GM19468 (cell line): ENCODE results near the gene CERK.

Experiments
- ATAC-seq: cut with Tn5 transposase; IDR thresholded peaks from one replicate; pipeline ENCODE4 v1.9.1; 2021; ENCODE audit warnings: mild to moderate bottlenecking, moderate library complexity, moderate number of reproducible peaks; ENCODE audit not compliant: unreplicated experiment; ENCODE audit errors: extremely low read depth

Gene CERK

DNA sequence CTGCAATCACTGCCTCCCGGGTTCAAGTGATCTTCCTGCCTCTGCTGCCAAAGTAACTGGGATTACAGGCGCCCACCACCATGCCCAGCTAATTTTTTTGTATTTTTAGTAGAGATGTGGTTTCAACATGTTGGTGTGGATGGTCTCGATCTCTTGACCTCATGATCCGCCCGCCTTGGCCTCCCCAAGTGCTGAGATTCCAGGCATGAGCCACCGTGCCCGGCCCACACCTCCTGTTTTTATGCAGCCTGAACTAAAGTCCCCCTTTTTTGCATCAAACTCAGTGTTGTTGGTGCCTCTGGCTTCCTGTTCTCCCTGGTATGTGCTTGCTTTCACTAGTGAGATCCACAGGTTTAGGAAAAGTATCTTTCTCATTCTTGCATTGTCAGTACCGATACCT is 28.6 kb upstream of the CERK start:
- ATAC-seq: no peak

DNA sequence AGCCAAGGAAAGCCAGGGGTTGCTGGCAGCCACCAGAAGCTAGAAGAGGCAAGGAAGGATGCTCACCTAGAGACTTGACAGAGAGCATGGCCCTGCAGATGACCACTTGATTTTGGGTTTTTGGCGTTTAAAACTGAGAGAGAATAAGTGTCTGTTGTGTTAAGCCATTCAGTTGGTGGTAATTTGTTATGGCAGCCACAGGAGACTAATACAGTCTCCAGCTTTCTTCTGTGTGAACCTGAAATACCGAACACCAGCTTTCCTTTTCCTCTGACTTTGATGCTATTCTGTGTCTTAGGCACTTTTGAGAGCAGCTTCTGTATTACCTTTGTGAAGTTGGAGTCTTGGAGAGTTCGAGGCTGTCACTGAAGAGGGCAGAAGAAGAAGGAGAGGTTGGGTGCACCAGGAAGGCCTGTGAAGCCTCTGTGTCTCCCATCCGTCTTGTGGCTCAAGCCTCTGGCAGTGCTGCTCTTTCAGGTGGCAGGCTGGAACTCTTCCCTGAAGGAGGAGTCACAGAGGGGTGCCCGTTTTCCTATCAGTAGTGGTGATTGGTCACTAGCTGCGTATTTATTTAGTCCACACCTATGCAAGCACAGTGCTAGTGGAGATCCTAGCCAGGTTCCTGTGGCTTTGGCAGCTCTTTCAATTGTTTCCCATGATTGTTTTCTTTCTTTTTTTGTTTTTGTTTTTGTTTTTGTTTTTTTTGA is 26.9 kb upstream of the CERK start:
- ATAC-seq: no peak

DNA sequence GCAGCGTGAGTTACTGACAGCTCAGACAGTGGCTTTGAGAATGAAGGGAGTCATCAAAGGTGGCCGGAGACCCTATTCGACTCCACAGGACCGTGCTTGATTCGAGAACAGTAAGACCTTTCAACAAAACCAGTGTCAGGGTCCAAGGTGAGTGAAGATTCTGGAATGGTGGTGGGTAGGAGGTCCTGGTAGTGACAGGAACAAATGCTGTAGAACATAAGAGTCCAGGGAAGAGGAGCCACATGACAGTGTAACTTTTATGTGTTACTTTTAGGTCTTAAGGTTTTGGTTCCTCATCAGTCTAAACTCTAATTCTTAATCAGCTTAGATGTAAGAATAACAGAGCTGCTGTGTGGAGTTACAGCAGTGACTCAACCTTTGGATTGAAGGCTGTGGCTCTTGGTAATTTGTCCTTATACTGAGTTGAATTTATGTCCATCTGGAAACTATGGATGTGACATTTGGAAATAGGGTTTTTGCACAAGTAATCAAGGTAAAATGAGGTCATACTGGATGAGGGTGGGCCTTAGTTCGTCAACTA is 26.2 kb upstream of the CERK start:
- ATAC-seq: no peak

DNA sequence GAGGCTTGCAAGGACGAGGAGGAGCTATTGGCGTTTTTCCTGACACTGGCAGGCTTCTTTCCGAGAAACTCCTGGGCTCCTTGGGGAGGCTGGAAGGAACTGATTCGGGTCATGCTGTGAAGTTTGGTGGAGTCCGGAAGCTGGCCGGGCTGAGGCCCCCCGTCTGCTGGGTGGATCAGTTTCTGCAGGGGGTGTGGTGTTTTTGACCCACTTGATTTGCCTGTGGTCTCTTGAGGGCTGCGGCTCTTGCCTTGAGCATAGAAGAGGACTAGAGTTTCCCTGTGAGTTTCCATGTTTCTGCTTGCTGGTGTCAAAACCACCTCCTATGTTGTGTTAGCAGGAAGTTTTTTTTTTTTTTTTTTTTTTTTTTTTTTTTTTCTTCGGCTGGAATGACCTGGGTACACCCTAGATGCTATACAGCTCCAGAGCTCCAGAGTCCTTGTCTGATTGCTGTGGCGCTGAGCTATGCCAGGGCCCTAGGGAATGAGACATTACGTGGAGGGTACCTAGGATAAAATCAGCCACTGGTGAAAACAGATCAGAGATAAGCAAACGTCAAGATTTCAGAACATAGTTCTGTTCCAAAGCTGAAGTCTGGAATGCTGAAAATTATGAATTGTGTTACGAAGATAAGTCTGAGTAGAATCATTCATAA is 25.1 kb upstream of the CERK start:
- no peak for ATAC-seq

DNA sequence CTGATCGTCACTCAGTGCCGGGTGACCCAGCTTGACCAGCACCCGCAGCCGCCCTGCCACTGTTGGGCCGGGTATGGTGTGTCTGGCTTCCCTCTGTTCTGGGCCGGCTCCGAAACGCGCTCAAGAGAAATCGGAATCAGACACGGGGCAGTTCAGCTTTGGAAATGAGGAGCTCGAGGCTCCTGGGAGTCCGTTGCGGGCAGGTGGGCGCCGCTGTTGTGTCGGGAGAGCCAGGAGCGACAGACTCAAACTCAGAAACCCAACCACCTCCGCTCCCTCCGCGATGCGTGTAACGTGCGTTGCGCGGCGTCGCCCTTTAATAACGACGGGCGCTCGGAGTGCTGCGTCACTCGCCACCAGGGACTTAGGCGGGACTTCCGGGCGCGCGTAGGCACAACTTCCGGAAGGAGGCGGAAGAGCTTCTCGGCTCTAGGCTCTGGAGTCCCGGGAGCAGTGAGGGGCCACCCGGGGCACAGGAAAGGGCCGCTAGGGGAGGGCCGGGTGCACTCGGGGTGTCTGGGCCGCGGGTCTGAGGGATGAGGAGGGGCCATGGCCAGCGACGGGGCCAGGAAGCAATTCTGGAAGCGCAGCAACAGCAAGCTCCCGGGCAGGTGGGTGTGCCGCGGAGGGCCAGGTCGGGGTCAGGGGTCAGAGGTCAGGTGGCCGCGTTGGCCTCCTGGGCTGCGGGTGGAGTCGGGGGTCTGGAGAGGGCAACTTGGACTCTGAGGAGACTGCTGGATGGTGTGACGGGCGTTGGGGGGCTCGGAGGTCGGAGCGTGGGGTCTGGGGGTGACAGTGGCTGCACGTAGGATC is 24.4 kb upstream of the CERK start, which contains the start of gene TBC1D22A:
TBC1D22A (plus strand) TSS at position 413 of the 813 bp plus-strand sequence; CDS start at position 550, 137 bp downstream.
- no peak for ATAC-seq

DNA sequence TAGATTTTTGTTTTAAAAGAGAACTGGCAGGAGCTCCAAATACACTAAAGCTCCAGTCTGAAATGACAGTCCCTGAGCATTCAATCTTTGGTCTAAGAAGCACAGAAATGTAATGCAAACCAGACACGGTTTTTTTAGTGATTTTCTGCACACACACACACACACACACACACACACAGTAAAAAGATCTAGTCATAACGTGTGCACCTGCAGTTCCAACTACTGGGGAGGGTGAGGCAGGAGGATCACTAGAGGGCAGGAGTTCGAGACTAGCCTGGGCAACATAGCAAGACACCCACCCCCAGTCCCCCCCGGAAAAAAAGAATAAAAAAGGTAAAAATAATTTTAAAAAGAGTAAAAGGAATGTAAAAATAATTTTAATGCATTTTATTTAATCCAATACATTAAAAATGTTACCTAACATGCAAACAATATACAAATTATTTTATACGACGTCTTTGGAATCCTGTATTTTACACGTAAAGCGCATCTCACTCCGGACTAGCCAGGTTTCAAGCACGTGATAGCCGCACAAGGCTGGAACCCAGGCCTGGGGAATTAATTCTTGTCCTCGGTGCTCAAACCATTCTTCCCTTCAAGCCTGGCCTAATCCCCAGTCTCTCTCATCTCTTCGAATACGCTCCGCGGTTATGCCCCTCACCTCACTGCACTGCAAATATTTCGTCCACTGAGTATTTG is 23.6 kb upstream of the CERK start:
- no peak for ATAC-seq

DNA sequence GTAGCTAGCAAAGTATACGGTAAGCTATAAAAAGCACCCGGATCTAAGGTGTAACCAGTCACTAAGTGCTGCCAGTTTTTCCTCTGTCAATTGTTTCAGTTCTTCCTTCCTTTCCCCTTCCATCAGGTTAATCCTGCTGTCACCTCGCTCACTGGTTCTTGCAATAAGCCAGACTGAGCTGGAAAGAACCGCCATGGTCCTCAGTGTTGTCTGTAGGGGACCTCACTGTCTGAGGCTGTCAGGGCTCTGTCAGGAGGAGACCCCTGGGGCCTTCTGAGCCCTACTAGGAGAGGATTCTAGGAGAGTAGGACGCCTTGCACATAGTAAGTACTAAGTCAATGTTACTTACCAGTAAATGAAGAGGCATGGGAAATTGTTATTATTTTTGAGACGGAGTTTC is 23.0 kb upstream of the CERK start:
- ATAC-seq: no peak

DNA sequence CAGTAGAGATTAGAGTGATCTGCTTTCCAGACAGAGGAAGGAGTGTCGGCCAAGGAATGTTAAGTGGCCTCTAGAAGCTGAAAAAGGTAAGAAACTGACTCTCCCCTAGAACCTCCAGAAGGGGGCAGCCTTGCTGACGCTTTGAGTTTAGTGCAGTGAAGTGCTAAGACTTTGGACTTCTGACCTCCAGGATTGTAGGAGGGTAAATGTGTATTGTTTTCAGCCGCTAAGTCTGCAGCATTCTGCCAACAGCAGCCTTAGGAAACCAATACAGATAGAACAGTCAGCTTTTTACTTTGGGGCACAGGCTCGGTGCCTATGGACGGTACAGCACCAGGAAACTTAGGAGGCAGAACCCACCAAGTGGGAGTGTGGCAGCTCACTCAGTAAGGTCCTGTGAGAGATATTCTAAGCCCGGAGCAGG is 20.8 kb upstream of the CERK start:
- no peak for ATAC-seq

DNA sequence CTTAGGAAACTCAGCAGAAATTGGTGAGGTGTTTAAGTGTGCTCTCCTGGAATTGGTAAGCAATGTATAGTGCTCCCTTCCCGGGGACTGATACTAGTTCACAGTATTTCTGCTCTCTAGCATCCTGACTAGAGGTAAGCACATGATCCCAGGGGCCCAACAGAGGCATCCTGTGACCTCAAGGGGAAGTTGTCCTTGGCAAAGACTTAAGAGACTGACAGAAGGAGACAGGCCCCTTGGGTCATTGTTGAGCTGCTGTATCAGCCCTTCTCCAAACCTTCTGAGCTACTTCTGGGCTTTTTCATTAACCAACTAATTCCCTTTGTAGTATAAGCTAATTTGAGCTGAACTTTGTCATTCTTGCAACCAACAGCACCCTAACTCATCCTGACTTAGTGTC is 20.1 kb upstream of the CERK start:
- no peak for ATAC-seq

DNA sequence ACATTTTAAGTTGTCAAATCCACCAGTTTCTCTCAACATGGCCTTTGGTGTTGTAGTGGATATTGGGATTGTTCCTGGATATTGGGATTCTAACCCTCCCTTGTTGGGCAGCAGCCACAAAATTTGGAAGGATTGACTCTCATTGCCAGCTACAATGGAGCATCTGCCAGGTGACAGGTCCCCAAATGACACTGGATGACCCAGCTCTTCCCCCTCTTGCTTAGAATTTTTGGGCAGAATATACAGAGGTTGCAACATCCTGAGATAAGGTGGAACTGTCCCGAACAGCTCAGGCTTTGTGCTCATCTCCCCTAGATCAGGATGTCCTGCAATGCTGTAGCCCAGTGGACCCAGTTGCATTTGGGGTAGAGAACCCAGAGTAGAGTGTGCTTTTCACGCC is 19.1 kb upstream of the CERK start:
- ATAC-seq: no peak

DNA sequence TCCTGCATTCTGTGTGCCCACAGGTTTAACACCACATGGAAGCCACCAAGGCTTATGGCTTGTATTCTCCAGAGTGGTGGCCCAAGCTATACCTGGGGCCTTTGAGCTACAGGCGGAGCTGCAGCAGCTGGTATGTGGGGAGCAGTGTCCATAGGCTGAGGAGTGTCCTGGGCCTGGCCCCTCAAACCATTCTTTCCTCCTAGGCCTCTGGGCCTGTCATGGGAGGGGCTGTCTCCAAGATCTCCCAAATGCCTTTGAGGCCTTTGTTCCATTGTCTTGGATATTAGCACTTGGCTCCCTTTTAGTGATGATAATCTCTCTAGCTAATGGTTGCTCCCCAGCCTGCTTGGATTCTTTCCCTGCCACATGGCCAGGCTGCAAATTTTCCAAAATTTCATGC is 18.0 kb upstream of the CERK start:
- ATAC-seq: no peak

DNA sequence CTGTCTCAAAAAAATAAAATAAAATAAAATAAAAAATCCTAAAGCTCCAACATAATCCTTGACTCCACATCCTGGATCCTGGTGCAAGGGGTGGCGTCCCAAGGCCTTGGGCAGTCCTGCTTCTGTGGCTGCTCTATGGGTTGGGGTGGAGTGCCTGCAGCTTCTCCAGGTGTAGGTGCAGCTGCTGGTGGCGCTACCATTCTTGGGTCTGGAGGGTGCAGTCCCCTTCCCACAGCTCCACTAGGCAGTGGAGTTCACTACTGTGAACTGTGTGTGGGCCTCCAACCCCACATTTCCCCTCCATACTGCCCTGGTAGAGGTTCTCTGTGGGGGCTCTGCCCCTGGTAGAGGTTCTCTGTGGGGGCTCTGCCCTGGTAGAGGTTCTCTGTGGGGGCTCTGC is 17.5 kb upstream of the CERK start:
- ATAC-seq: no peak

DNA sequence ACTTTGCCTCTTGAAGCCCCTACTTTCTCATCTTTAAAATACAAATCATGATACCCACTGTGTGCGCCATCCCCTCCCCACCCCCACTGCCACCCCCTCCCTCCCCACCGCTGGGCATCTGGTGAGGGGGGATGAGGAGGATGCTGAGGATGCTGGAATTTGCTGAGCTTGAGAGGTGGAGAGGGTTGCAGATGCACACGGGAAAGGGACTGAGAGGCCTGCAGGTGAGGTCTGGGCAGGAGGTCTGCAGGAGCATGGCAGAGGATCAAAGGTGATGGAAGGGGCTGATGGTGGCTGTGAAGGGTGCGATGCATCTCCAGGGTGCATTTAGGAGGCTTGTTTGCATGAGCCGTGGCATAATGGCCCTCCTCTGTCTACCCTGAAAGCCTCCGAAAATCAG is 16.8 kb upstream of the CERK start:
- no peak for ATAC-seq

DNA sequence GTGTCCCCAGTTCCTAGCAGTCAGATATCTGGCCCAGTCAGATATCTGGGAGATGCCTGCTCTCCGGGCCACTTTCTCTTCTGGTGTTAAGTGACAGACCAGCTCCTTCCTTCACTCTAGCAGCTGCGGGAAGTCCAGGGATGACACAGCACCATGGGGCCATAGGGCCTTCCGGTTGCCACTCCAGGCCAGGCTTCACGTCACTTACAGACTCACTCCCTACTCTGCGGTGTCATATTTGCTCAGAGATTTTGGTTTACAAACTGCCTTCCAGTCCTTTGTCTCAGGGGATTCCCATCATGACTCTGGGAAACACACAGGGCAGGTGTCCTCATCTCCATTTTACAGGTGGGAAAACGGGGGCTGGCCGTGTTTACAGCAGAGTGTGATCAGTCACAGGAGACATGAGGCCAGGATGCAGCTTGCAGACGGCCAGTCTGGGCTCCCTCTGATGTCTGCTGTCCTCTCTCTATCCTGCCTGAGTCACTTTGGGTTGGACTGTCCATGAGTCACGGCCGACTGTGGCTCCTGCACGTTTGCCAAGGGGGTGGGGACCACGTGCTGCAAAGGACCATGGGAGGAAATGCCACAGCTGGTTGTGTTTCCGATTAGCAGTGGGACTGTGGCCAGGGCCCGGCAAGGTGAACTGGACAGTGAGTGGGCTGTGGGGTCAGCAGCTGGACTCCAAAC is 16.2 kb upstream of the CERK start:
- ATAC-seq: no peak

DNA sequence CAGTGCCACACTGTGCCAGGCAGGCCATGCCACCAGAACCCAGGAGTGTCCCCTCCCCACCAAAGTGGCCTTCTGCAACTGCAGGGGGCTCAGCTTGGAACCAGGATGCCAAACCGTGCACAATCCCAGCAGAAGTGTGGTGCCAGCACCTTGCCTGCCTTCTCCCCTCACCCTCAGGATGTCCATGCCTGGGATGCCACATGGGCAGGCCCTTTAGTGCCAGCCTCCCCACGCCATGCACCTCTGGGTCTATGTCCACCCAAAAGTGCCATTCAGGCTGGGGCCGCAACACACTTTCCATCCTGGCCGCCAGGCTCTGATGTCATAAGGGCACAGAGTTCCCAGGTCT is 15.7 kb upstream of the CERK start:
- ATAC-seq: no peak

DNA sequence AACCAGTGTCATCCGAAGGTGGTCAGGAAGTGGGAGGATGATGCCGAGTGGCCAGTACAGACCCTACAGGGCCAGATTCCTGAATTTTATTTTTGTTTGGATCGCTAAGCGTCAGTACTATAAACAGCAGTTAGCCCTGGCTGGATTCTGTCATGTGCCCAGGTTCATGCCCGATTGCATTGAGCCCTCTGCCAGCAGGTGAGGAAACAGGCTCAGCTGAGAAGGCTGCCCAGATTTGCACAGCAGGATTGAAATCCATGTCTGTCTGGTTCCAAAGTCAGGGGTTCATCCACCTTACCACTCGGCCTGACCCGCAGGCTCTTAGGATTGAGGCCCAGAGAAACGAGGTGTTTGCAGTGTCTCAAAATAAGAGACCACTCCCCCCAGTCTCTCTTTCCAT is 15.3 kb upstream of the CERK start:
- ATAC-seq: no peak

DNA sequence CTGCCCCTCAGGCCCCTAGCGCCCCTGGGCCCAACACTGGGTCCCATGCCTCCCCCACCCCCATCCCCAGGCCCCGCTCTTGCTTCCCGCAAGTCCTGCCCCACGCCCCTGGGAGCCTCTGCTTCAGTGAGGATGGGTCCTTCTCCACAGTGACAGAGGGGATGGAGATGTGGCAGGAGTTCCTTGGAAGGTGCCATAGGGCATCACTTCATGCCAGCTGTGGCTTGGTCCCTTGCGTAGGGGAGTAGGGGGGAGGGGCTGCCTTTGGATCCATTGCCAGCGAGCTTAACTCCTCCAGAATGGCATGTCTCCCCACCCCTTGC is 14.9 kb upstream of the CERK start:
- ATAC-seq: no peak

DNA sequence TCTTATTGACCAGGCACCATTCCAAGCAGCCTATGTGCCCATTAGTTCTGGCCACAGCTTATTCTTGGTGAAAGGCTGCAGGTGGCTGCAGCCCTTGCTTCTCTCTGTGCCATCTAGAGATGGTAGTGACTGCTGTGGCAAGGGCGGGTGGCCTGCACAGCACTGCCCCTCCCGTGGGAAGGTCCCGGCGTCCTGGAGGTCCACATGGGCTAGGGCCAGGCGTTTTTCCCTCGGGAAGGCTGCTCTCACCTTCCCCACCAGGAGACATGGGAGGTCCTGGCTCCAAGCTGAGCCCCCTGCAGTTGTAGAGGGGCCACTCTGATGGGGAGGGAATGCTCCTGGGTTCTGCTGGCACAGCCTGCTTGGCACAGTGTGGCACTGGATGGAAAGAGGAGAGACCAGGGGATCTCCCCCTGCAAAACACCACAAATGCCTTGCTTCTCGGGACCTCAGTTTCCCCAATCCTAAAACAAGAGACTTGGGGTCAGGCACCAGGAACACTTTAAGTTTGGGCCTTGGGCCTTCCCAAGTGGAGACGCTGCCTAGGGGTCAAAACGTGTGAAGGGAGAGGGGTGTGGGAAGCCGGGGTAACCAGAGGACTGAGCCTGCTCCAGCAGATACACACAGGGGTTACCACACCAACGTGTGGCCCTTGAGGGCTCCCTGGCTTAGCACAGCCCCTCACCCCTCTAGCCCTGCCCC is 14.4 kb upstream of the CERK start:
- ATAC-seq: no peak

DNA sequence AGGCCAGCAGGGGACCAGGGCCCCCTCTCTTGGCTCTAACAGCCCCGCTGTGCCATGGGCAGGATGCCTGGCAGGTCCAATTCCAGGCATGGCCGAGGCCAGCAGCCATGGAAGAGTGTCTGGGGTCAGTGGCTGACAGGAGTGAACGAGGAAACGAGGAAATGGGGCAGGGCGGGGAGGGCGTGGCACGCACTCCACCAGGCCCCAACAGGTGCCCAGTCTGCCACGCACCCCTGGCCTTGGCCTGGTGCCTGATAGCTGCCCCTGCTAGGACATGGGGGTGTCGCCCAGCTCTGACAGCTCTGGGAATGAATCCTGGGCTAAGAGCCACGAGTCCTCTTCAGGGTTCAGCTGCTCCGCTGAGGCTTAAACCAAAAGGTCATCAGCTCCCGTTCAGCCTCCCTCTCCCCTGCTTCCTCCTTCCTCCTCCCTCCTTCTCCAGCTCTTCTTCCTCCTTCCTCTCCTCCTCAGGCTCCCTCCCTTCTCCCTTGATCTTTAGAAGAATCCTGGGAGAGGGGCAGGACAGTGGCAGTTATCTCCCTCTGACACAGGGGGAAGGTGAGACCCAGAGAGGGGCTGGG is 12.9 kb upstream of the CERK start:
- ATAC-seq: no peak
